Right cardiac atrium (tissue), 5 donors: ENCODE data around the gene GLMP. TPM values are rescaled to one million over a fixed set of nuclear protein-coding genes. Genes with fewer than 3 reads are reported as not detected.

Experiments used
- ATAC-seq, 2 donors: fragments of 200-7000 bp; cut with Tn5 transposase; one replicate each; pipeline versions ENCODE4 v1.8.0 to v1.9.1; 2020; ENCODE audit warnings: moderate library complexity in 2 of 2, mild to moderate bottlenecking in 1 of 2
- DNase-seq, 3 donors: peaks; one replicate each; pipeline ENCODE4 v3.0.0-alpha.2; 2020
- H3K27ac ChIP-seq: one replicate; pipeline ENCODE4 v1.5.1; 2013; ENCODE audit warnings: mild to moderate bottlenecking, low read length, control low read depth, moderate library complexity
- H3K27me3 ChIP-seq: one replicate; pipeline ENCODE4 v1.6.1; 2013; ENCODE audit not compliant: control insufficient read depth, insufficient read depth
- H3K4me1 ChIP-seq: one replicate; pipeline ENCODE4 v1.6.1; 2013; ENCODE audit warnings: low read length; ENCODE audit not compliant: control insufficient read depth, insufficient read depth
- H3K4me3 ChIP-seq: one replicate; pipeline ENCODE4 v1.5.1; 2013; ENCODE audit warnings: low read length, control low read depth
- H3K9me3 ChIP-seq: one replicate; pipeline ENCODE4 v1.6.1; 2013; ENCODE audit warnings: low read length; ENCODE audit not compliant: control insufficient read depth
- WGBS: extraction: QIAGEN DNeasy Blood & Tissue Kit; methylation state at CpG from one replicate; pipeline ENCODE4 v1.1.7; 2013; 5-methylcytosine and 5-hydroxymethylcytosine counted together
- intact Hi-C, 4 donors: fragments of 100-400 bp; cut with DNase I; formaldehyde crosslinking; loops; one replicate each; pipeline versions ENCODE4 v1.11.0 to v1.14.0; 2022 to 2023
- polyA plus RNA-seq: library from polyadenylated mRNA; stranded (reverse); fragments of 200-250 nt; gene quantifications from one replicate; pipeline ENCODE4 v1.2.3, GENCODE V29; 2013
- total RNA-seq, 4 donors: library from RNA; stranded (reverse); fragmentation: NEBNext Ultra II Directional; extraction: Animal tissue kit (Norgen Biotek cat#: 25700); gene quantifications; one replicate each; pipeline ENCODE4 v1.2.1, GENCODE V29; 2021
- donor health status: healthy with polysubstance abuse.
- donor health status: DM: no; HTN: yes; CAD: no.
- donor health status: DM: no; HTN: no; CAD: no.
- donor health status: DM: no; HTN: yes; CAD: no; lungs with severe emphysema.
- donor health status: DM: yes; HTN: yes; CAD: no.

GLMP gene
- total and polyA plus RNA-seq, 5 donors = 19.8 to 28.4 (median 23.9) TPM

DNA sequence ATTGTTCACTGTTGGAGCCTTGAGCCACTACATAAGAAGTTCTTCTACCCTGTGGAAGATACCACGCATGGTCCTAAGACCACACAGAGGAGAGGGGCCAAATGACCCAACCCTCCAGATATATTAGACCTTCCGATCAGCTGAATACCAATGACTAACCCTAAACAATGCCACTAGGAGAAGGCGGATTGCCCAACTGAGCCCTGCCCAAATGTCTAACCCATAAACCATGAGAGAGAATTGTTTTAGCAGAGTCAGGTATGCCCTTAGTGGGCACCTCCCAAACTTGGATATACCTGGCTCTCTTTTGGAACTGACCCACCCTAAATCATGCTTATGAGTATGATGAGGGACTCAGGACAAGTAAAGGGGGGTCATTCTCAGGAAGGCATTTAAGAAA lies 25.2 kb downstream of the GLMP start:
- WGBS = 96% methylated on average over 3 of the region's 3 CpGs
- ATAC-seq (no peak), DNase-seq (no peak)
- Histone ChIP-seq H3K27ac (no peak overlapping the region), H3K4me3 (no peak overlapping the region), H3K27me3 (no peaks in the 10 kb centered on the region), H3K4me1 (no peaks in the 10 kb centered on the region), H3K9me3 (no peaks in the 10 kb centered on the region)
- intact Hi-C loops = no loop called here

DNA sequence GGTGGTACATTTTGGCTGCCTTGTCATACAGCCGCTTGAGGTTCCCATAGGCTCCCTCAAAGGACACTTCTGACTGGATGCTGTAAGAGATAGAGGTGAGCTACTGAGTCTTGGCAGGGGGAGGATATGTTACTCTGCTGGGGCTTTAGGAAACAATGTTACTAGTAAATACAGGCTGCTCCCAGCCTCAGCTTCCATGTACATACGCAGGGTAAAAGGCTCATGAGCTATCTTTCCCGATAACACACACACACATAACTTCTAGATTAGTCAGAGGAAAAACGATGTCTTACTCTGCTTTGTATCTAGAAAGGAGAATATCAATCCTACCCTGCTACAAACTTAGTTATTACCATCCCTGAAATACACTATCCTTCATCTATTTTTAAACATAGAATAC lies 27.1 kb downstream of the GLMP start:
- no peaks in the 10 kb centered on the region for H3K9me3 ChIP-seq
- DNase-seq = no peak
- intact Hi-C loops = no loop called here
- no peak for ATAC-seq
- H3K4me3 ChIP-seq = no peak overlapping the region
- 63% methylated on average over 4 of the region's 4 CpGs for WGBS
- H3K27me3 ChIP-seq = no peaks in the 10 kb centered on the region
- H3K4me1 ChIP-seq = no peaks in the 10 kb centered on the region
- H3K27ac ChIP-seq = no peak overlapping the region

DNA sequence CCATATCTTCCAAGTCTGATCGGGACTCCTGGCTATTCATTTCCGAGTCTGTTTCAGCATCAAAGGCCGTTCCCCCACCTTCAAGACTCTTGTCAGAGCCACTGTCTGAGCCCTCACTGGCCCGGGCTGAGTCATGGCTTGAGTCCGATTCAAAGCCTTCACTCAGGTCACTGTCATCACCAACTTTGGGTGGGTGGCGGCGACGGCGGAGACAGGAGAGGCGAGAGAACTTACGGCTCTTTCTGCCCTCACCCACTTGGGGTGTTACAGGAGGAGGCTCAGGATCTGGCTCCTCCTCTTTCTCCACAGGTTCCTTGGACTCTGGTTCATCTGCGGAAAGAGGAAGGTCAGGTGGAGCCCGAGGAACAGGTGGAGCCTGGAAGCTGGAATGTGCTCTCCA lies 29.4 kb downstream of the GLMP start:
- intact Hi-C loops = no loop called here
- no peak for ATAC-seq
- WGBS = 76% methylated on average over 13 of the region's 13 CpGs

DNA sequence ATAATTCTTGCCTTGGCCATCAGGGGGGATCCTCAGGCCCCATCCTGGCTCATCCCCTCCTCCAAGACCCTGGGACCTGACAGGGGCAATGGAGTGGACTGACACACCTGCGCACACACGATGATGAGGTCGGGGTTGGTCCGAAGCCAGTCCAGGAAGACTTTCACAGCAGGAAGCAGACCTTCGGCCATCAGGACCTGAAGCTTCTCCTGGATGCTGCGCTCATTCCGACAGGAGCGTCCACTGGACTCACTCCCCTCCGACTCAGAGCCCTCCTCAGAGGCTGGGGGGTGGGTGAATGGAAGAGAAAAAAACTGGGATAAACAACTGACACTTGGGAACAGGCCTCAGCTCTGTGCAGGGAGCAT lies 32.2 kb downstream of the GLMP start:
- no peaks in the 10 kb centered on the region for H3K9me3 ChIP-seq
- no peak overlapping the region for H3K4me3 ChIP-seq
- no peak for ATAC-seq
- no peak overlapping the region for H3K27ac ChIP-seq
- DNase-seq = no peak
- H3K27me3 ChIP-seq = no peaks in the 10 kb centered on the region
- 82% methylated on average over 9 of the region's 9 CpGs for WGBS
- H3K4me1 ChIP-seq = no peaks in the 10 kb centered on the region
- intact Hi-C loops = no loop called here

More for the DNA sequence above, 29.4 kb downstream of the GLMP start:
- no peaks in the 10 kb centered on the region for H3K27me3 ChIP-seq
- no peaks in the 10 kb centered on the region for H3K4me1 ChIP-seq
- DNase-seq = no peak
- no peaks in the 10 kb centered on the region for H3K9me3 ChIP-seq
- H3K4me3 ChIP-seq = no peak overlapping the region
- no peak overlapping the region for H3K27ac ChIP-seq

DNA sequence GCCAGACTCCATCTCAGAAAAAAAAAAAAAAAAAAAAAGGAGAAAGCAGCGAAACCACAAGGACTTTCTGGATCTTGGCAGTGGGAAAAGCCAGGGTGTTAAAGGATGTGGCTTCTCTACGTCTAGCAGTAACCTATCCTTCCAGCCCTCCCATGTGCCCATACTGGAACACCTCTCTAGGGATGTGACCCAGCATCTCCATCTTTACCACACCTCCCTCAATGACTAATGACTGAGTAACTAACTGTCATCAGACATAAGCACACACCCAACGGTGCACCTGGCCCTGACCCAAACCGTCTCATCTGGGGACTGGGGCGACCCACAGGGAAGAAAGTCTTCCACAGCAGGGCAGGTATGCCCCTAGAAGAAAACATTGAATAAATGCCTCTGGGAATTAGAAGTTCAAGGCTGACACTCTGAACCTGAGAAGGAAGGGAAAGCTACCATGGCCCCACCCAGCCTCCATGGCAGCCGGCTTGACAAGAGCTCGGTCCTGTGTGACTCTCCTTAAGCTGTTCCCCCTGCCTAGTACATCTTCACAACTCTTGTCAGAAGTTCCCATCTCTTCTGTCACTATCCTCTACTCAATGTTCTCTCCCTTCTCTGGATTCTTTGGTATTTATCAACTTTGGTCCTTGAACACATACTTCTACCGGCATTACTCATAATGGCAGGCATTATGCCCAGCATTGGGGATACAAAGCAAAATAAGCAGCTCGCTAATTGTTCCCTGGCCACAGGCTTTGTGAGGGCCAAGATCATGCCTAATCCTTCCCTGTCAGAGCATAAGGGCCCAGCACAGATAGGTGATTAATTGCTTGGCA lies 32.8 kb downstream of the GLMP start:
- H3K9me3 ChIP-seq = no peaks in the 10 kb centered on the region
- H3K4me3 ChIP-seq = no peak overlapping the region
- no peak overlapping the region for H3K27ac ChIP-seq
- 77% methylated on average over 9 of the region's 9 CpGs for WGBS
- no peaks in the 10 kb centered on the region for H3K4me1 ChIP-seq
- no peaks in the 10 kb centered on the region for H3K27me3 ChIP-seq
- DNase-seq = no peak
- no peak for ATAC-seq
- intact Hi-C loops = no loop called here

DNA sequence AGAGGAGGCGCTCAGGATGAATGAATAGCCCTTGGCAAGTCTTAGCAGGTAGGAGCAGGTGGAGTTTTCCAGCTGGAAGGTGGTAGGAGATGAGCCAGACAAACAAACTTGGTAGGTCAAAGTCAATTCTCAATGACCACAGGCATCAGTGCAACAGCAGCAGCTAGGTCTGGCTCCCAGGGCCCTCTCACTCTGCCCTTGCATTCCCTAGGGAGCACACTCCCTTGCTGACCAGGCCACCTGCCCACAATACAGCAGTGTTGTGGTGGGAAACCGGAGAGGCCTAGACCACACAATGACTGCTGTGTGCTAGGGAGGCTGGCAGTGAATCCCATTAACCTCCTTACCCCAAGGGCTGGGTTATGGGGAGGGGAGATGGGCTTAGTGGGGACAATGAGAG lies 34.6 kb downstream of the GLMP start:
- intact Hi-C loops = no loop called here
- no peak overlapping the region for H3K27ac ChIP-seq
- H3K27me3 ChIP-seq = no peaks in the 10 kb centered on the region
- H3K4me1 ChIP-seq = no peaks in the 10 kb centered on the region
- 93% methylated on average over 2 of the region's 2 CpGs for WGBS
- no peaks in the 10 kb centered on the region for H3K9me3 ChIP-seq
- no peak overlapping the region for H3K4me3 ChIP-seq
- ATAC-seq = no peak
- no peak for DNase-seq

DNA sequence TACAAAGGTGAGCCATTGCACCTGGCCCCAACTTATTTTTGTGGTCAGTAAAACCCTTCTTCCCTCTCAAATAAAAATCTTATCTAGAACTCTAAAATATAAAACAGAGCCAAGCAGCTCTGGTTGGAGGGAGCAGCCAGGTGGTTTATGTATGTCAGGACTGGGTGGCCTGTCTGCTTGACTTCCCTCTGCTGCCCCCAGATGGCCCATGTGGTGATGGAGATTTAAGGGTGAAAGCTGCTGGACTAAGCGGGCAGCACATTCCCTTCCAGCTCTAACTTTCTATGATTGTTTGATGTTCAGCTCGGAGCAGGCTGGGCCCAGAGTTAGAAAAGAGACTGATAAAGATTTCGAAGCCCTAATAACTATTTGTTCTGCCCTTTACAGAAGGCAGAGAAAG lies 35.7 kb downstream of the GLMP start:
- WGBS = 68% methylated on average over 3 of the region's 3 CpGs
- Histone ChIP-seq H3K4me3 (no peak overlapping the region), H3K9me3 (no peaks in the 10 kb centered on the region), H3K27me3 (no peaks in the 10 kb centered on the region), H3K27ac (no peak overlapping the region), H3K4me1 (no peaks in the 10 kb centered on the region)
- intact Hi-C loops = no loop called here
- DNase-seq (no peak), ATAC-seq (no peak)

DNA sequence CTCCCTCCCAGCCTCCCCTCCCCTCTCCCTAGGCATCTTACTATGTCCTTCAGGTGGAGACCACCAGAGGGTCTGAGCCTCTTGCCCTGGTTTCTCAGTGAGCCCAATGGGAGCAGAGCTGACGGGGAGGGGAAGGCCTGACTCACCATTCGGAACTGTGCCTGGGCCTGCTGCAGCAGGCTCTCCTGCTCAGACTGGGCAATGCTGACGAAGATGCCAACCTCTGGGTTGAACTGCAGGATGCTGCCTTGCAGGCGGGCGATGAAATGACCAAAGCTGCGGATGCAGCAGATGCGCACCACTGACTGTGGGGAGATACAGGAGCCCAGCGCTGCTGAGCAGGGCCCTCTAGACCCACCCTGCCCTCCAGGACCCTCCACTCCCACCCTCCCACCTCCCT lies 36.6 kb downstream of the GLMP start:
- 95% methylated on average over 8 of the region's 8 CpGs for WGBS
- intact Hi-C loops = no loop called here
- no peak for ATAC-seq

DNA sequence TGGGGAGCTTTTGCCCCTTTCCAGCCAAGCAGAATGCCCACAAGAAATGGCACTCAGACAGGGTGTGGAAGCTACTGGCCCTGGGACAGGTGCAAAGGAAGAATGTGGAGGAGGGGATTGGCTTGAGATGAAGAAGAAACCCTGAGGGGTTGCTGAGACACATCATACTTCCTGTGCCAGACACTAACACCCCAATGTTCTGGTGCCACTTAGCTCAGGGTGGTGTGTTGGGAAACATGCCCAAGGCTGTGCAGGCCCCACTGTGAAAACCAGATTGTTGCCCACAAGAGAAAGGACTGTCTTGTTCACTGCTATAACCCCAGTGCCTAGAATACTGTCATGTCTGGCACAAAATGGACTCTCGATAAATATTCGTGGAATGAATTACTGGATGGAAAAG lies 37.8 kb downstream of the GLMP start:
- Histone ChIP-seq H3K9me3 (no peaks in the 10 kb centered on the region), H3K4me1 (no peaks in the 10 kb centered on the region), H3K4me3 (no peak overlapping the region), H3K27ac (no peak overlapping the region), H3K27me3 (no peaks in the 10 kb centered on the region)
- no peak for DNase-seq
- no peak for ATAC-seq
- intact Hi-C loops = no loop called here
- 82% methylated on average over 2 of the region's 2 CpGs for WGBS

More for the DNA sequence above, 36.6 kb downstream of the GLMP start:
- no peak overlapping the region for H3K27ac ChIP-seq
- H3K4me3 ChIP-seq = no peak overlapping the region
- H3K4me1 ChIP-seq = no peaks in the 10 kb centered on the region
- DNase-seq = no peak
- H3K27me3 ChIP-seq = no peaks in the 10 kb centered on the region
- no peaks in the 10 kb centered on the region for H3K9me3 ChIP-seq

DNA sequence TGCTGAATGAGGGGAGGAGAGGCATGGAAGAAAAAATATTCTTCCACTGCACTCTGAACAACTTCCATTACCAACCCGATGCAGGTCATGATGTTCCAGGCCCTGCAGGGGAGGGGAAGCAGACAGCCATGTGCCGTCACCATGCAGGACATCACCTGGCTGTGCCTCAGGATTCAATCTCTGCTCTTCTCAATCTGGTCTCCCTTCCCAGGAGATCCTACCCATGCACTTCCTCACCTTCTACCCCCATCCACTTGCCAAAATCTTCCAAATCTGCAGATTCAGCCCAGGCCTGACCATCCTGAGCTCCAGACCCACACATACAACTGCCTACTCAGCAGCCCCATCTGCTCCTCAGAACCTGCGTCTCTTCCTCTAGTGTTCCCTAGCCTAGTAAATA lies 41.8 kb downstream of the GLMP start:
- no peaks in the 10 kb centered on the region for H3K9me3 ChIP-seq
- H3K27me3 ChIP-seq = no peaks in the 10 kb centered on the region
- WGBS = 95% methylated on average over 3 of the region's 3 CpGs
- ATAC-seq = no peak
- intact Hi-C loops = no loop called here
- no peak overlapping the region for H3K4me3 ChIP-seq
- no peak for DNase-seq
- H3K4me1 ChIP-seq = no peaks in the 10 kb centered on the region
- no peak overlapping the region for H3K27ac ChIP-seq

DNA sequence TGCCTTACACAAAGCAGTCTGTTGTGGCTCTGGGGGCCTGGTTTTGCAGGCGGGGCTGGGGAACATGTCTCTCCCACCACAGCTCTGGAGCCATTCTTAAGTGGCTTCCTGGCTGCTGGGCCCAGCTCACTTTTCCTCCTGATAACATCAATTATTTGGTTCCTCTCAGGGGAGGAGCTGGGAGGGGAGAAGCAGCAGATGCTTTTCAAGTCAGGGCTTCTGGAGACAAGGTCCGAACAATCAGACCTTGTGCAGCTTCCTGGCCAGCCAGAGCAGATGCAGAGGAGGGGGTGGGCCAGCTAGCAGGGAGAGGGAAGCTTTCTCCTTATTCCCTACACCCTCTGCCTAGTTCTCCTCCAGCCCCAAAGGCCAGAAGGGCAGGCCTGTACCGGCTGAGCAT lies 44.0 kb downstream of the GLMP start:
- intact Hi-C loops = no loop called here
- 30% methylated on average over 3 of the region's 3 CpGs for WGBS
- ATAC-seq = peak in 1 of 2 donors; percentile 3

DNA sequence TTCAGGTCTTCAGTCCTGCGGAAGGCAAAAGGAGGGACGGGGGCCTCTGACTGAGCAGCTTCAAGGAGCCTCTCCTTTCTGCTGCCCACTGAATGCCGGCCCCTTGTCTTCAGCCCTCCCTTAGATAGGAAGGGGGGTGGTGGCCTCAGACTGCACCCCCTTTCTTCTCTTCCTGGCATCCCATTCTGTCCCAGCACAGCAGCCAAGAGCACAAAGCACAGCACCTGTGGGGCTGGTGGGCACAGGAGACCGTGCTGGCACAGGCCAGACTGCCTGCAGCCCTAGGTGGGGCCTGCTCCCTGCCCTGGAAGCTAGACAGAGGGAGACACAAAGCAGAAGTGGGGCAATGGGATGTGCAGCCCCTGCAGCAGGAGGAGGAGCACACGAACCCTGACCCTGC lies 45.9 kb downstream of the GLMP start:
- Histone ChIP-seq H3K9me3 (no peaks in the 10 kb centered on the region), H3K4me1 (peaks cover 5% of the 10 kb centered on the region), H3K27ac (no peak overlapping the region), H3K27me3 (no peaks in the 10 kb centered on the region), H3K4me3 (no peak overlapping the region)
- intact Hi-C loops = no loop called here
- ATAC-seq (no peak), DNase-seq (no peak)
- 82% methylated on average over 5 of the region's 5 CpGs for WGBS

More for the DNA sequence above, 44.0 kb downstream of the GLMP start:
- H3K9me3 ChIP-seq = no peaks in the 10 kb centered on the region
- no peak overlapping the region for H3K27ac ChIP-seq
- no peaks in the 10 kb centered on the region for H3K4me1 ChIP-seq
- no peak overlapping the region for H3K4me3 ChIP-seq
- no peaks in the 10 kb centered on the region for H3K27me3 ChIP-seq
- DNase-seq = no peak
